ENCODE results near the gene ANGPTL1.
A peak's percentile ranks its signal among the peaks of the same experiment; 100 is the strongest.

ANGPTL1 gene

DNA sequence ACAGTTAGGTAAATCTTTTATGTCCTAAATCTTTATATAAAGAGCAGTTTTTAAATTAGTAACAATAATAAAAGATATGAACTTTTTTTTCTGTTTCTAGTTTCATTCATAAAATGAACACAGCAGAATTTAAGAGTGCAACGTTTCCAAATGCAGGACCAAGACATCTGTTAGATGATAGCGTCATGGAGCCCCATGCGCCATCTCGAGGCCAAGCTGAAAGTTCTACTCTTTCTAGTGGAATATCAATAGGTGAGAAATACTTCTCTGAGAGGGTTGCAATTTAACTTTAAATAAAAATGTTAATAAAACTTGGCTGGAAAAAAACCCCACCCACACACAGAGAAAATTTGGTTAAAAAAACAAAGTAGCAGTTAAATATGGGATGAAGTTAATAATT lies 15.0 kb upstream of the ANGPTL1 start:
- no peak overlapping the region for H3K27ac Mint-ChIP-seq
- H3K9me3 Mint-ChIP-seq, result no peaks in the 10 kb centered on the region
- H3K4me3 Mint-ChIP-seq, result no peak overlapping the region
- ATAC-seq (replicated peaks) (no peak), DNase-seq (no peak)
- peaks cover 0 to 7% of the 10 kb centered on the region in 2 donors for H3K27me3 Mint-ChIP-seq
- H3K4me1 Mint-ChIP-seq (ENCODE audit: low read depth in 2 of 2), result no peaks in the 10 kb centered on the region
- peaks cover 3% of the 10 kb centered on the region for H3K36me3 Mint-ChIP-seq (ENCODE audit: insufficient read depth)

GRCh38 chr1:178881950-178882349 lies 11.1 kb upstream of the ANGPTL1 start:
- peaks cover 8% of the 10 kb centered on the region for H3K36me3 Mint-ChIP-seq (ENCODE audit: insufficient read depth)

DNA sequence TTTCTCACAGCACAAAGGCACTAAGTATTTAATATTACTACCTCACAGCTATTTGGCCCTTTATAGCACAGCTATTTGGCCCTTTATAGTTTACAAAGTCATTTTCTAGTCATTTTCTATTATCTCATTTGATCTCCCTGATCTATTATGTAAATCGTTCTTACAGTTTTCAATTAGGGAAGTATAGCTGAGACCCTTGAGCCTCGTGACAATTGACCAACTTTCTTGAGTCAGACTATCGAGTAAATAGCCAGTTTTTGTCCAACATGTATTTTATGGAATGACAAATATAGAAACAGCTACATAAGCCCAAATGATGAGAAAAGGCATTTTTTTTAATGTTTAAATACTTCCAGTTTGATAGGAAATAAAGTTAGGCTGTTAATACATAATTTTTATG lies 7.0 kb upstream of the ANGPTL1 start:
- Mint-ChIP-seq H3K4me3 (no peak overlapping the region), H3K4me1 (ENCODE audit: low read depth in 2 of 2) (no peaks in the 10 kb centered on the region), H3K36me3 (ENCODE audit: insufficient read depth) (peaks cover 4% of the 10 kb centered on the region), H3K27ac (no peak overlapping the region), H3K27me3 (peaks cover 0 to 2% of the 10 kb centered on the region in 2 donors), H3K9me3 (no peaks in the 10 kb centered on the region)
- ATAC-seq (replicated peaks) (no peak), DNase-seq (no peak)

More at GRCh38 chr1:178881950-178882349, 11.1 kb upstream of the ANGPTL1 start:
- DNase-seq (no peak), ATAC-seq (replicated peaks) (no peak)
- no peaks in the 10 kb centered on the region for H3K9me3 Mint-ChIP-seq
- no peak overlapping the region for H3K27ac Mint-ChIP-seq
- no peaks in the 10 kb centered on the region for H3K4me1 Mint-ChIP-seq (ENCODE audit: low read depth in 2 of 2)
- H3K27me3 Mint-ChIP-seq, result peaks cover 0 to 7% of the 10 kb centered on the region in 2 donors
- no peak overlapping the region for H3K4me3 Mint-ChIP-seq

GRCh38 chr1:178875936-178876335 lies 5.1 kb upstream of the ANGPTL1 start:
- Mint-ChIP-seq H3K4me1 (ENCODE audit: low read depth in 2 of 2) (no peaks in the 10 kb centered on the region), H3K4me3 (no peak overlapping the region), H3K9me3 (no peaks in the 10 kb centered on the region), H3K27ac (no peak overlapping the region), H3K36me3 (ENCODE audit: insufficient read depth) (peaks cover 4% of the 10 kb centered on the region), H3K27me3 (peaks cover 0 to 6% of the 10 kb centered on the region in 2 donors)
- DNase-seq (no peak), ATAC-seq (replicated peaks) (no peak)

GRCh38 chr1:178874966-178875365 lies 4.1 kb upstream of the ANGPTL1 start:
- Mint-ChIP-seq H3K36me3 (ENCODE audit: insufficient read depth) (peaks cover 4% of the 10 kb centered on the region), H3K4me3 (no peak overlapping the region), H3K4me1 (ENCODE audit: low read depth in 2 of 2) (no peaks in the 10 kb centered on the region), H3K27me3 (peaks cover 0 to 6% of the 10 kb centered on the region in 2 donors), H3K9me3 (no peaks in the 10 kb centered on the region), H3K27ac (no peak overlapping the region)
- DNase-seq (no peak), ATAC-seq (replicated peaks) (no peak)

DNA sequence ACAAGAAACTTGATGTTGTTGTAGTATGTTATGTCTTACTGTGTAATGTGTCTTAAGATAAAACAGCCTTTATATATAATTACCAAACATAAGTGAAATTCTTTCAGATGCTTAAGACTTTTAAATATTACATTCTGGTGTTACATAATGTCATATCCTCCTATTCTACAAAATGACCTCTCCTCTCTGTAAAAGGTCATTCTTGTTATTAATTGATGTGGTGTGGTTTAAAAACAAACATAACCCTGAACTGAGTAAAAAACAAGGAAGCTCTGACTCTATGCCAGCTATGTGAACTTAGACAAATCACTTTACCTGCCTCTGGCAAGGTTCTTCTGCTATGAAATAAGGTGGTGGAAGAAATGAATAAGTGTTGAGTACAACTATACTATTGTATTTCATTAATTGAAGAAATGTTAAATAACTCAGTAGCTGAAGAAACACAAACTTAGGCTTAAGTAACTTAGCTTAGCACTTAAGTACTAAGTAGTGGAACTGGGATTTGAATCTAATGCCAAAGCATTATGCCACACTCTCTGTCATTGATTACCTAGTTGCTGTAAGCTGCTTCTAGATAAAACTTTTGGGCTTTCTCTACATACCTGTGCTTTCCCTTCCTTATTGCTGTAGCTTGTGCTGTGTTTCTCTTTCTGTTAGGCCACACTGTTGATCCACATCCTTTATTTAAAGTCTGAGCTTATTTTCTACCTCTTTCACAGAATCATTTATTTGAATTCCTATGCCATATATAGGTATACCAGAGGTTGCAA lies 859 bp upstream of the ANGPTL1 start:
- no peaks in the 10 kb centered on the region for H3K9me3 Mint-ChIP-seq
- ATAC-seq (replicated peaks), result no peak

GRCh38 chr1:178870221-178870620 lies 656 bp downstream of the ANGPTL1 start:
- DNase-seq (no peak), ATAC-seq (replicated peaks) (no peak)
- H3K9me3 Mint-ChIP-seq, result no peaks in the 10 kb centered on the region
- H3K4me3 Mint-ChIP-seq, result no peak overlapping the region
- no peak overlapping the region for H3K27ac Mint-ChIP-seq
- no peaks in the 10 kb centered on the region for H3K36me3 Mint-ChIP-seq (ENCODE audit: insufficient read depth)
- H3K27me3 Mint-ChIP-seq, result peaks cover 4 to 16% of the 10 kb centered on the region in 2 donors
- H3K4me1 Mint-ChIP-seq (ENCODE audit: low read depth in 2 of 2), result peaks cover 0 to 4% of the 10 kb centered on the region in 2 donors

More for the DNA sequence above, 859 bp upstream of the ANGPTL1 start:
- Mint-ChIP-seq H3K4me1 (ENCODE audit: low read depth in 2 of 2) (peaks cover 0 to 4% of the 10 kb centered on the region in 2 donors), H3K27ac (no peak overlapping the region), H3K4me3 (no peak overlapping the region), H3K36me3 (ENCODE audit: insufficient read depth) (no peaks in the 10 kb centered on the region), H3K27me3 (peaks cover 0 to 6% of the 10 kb centered on the region in 2 donors)
- no peak for DNase-seq

- Mint-ChIP-seq H3K9me3 (no peaks in the 10 kb centered on the region), H3K4me3 (no peak overlapping the region), H3K4me1 (ENCODE audit: low read depth in 2 of 2) (peaks cover 3 to 4% of the 10 kb centered on the region in 2 donors), H3K27me3 (peaks cover 14 to 23% of the 10 kb centered on the region in 2 donors), H3K36me3 (ENCODE audit: insufficient read depth) (peaks cover 2% of the 10 kb centered on the region), H3K27ac (no peak overlapping the region)
- ATAC-seq (replicated peaks), result no peak
- DNase-seq, result no peak
Measured at GRCh38 chr1:178869119-178869697, 1.7 kb downstream of the ANGPTL1 start.

DNA sequence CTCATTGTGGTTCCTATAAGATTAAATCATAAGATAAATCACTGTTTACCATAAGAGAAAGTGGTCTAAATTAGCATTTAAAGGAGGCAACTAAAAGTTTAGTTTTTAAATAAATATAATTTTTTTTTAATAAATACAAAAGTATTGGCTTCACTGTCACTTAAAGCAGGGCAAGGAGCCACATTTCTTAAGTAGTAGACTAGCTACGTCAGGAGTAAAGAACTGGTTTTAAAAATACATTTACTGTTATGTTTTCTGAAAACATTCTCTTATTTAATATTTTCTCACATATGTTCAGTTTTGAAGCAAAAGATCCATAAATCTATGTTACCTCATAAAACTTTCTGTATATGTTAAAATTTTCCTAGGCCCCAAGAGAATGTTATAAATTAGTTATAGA lies 2.2 kb downstream of the ANGPTL1 start:
- Mint-ChIP-seq H3K4me3 (no peak overlapping the region), H3K27ac (no peak overlapping the region), H3K4me1 (ENCODE audit: low read depth in 2 of 2) (peaks cover 3 to 4% of the 10 kb centered on the region in 2 donors), H3K9me3 (no peaks in the 10 kb centered on the region), H3K27me3 (peaks cover 15 to 24% of the 10 kb centered on the region in 2 donors), H3K36me3 (ENCODE audit: insufficient read depth) (peaks cover 2% of the 10 kb centered on the region)
- no peak for DNase-seq
- no peak for ATAC-seq (replicated peaks)

DNA sequence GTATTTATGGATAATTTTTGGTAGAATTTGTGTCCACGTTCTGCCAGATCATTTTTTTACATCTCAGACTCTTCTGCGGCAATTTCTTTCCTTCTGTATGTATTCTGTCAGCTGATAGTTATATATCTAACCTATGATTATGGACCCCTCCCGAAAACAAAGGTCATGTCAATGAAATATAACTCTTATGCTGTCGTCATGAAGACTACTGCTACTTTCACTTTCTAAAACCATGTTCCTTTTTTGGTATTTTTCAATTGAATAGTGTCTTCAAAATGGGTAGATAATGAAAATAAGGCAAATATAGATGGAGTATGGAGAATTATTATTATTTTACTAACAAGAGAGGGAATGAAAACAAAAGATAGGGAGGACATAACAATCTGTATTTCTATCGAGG lies 3.2 kb downstream of the ANGPTL1 start:
- Mint-ChIP-seq H3K36me3 (ENCODE audit: insufficient read depth) (peaks cover 2% of the 10 kb centered on the region), H3K4me1 (ENCODE audit: low read depth in 2 of 2) (peaks cover 3 to 4% of the 10 kb centered on the region in 2 donors), H3K9me3 (no peaks in the 10 kb centered on the region), H3K27me3 (peaks cover 15 to 27% of the 10 kb centered on the region in 2 donors), H3K27ac (no peak overlapping the region), H3K4me3 (peak overlapping the region in 1 of 2 donors; percentile 30)
- ATAC-seq (replicated peaks) (no peak), DNase-seq (no peak)

GRCh38 chr1:178864326-178864725 lies 6.6 kb downstream of the ANGPTL1 start:
- H3K27ac Mint-ChIP-seq, result no peak overlapping the region
- no peak for DNase-seq
- peaks cover 3 to 4% of the 10 kb centered on the region in 2 donors for H3K4me1 Mint-ChIP-seq (ENCODE audit: low read depth in 2 of 2)
- no peaks in the 10 kb centered on the region for H3K9me3 Mint-ChIP-seq
- H3K36me3 Mint-ChIP-seq (ENCODE audit: insufficient read depth), result peaks cover 2% of the 10 kb centered on the region
- peaks cover 15 to 32% of the 10 kb centered on the region in 2 donors for H3K27me3 Mint-ChIP-seq
- ATAC-seq (replicated peaks), result no peak
- no peak overlapping the region for H3K4me3 Mint-ChIP-seq

DNA sequence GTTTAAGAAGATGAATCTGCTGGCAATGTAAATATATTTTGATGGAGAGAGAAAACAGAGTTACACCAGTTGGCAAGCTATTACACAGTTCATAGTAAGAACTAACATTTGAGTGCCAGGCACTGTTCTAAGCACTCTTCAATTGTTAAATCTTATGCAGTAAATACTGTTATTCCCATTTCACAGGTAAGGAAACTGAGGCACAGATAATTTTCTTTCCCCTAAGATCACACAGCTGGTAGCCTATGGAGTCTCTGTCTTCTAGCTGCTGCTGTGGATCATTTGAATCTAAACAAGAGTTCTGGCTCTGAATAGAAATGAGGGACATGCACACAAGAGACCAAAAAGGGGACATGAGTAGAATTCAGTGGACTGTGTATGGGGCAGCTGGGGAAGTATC lies 8.0 kb downstream of the ANGPTL1 start:
- ATAC-seq (replicated peaks), result no peak
- no peak overlapping the region for H3K27ac Mint-ChIP-seq
- H3K4me1 Mint-ChIP-seq (ENCODE audit: low read depth in 2 of 2), result peaks cover 3 to 4% of the 10 kb centered on the region in 2 donors

GRCh38 chr1:178862416-178862815 lies 8.5 kb downstream of the ANGPTL1 start:
- ATAC-seq (replicated peaks), result no peak
- no peaks in the 10 kb centered on the region for H3K9me3 Mint-ChIP-seq
- peaks cover 15 to 32% of the 10 kb centered on the region in 2 donors for H3K27me3 Mint-ChIP-seq
- peaks cover under 1 to 3% of the 10 kb centered on the region in 2 donors for H3K4me1 Mint-ChIP-seq (ENCODE audit: low read depth in 2 of 2)
- H3K36me3 Mint-ChIP-seq (ENCODE audit: insufficient read depth), result peaks cover 2% of the 10 kb centered on the region
- no peak for DNase-seq
- H3K27ac Mint-ChIP-seq, result no peak overlapping the region
- no peak overlapping the region for H3K4me3 Mint-ChIP-seq

More for the DNA sequence above, 8.0 kb downstream of the ANGPTL1 start:
- Mint-ChIP-seq H3K36me3 (ENCODE audit: insufficient read depth) (peaks cover 2% of the 10 kb centered on the region), H3K4me3 (no peak overlapping the region), H3K27me3 (peaks cover 15 to 32% of the 10 kb centered on the region in 2 donors), H3K9me3 (no peaks in the 10 kb centered on the region)
- no peak for DNase-seq

DNA sequence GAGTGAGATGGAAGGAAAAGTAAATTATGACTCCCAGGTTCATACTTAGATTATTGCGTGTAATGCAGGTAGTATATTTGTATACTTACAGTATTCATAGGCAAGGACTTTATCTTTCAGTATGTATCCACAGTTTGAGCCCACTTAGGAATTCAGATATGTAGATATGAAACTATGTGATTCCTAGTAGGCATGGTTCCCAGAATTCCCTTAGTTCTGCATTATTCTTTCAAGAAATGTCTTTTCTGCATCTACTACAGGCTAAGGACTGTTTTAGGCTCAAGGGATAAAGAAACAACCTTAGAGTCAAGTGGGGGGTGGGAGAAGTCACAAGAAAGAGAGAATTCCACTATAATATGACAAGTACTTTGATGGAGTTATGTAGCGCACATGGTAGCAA lies 13.8 kb downstream of the ANGPTL1 start:
- Mint-ChIP-seq H3K4me1 (ENCODE audit: low read depth in 2 of 2) (no peaks in the 10 kb centered on the region), H3K9me3 (no peaks in the 10 kb centered on the region), H3K27ac (no peak overlapping the region), H3K36me3 (ENCODE audit: insufficient read depth) (no peaks in the 10 kb centered on the region), H3K4me3 (no peak overlapping the region), H3K27me3 (peaks cover 0 to 1% of the 10 kb centered on the region in 2 donors)
- ATAC-seq (replicated peaks) (no peak), DNase-seq (no peak)

All from effector memory CD8-positive, alpha-beta T cell (primary cell).